Measurements from ENCODE around the gene MROH7. TPM values are rescaled to one million over a fixed set of nuclear protein-coding genes. Genes with fewer than 3 reads are reported as not detected.

Gene MROH7
- total RNA-seq, 2 experiments from 2014 or later = 0.05 to 0.23 TPM

GRCh38 chr1:54678776-54679643 is 37.4 kb downstream of the MROH7 start:
- peaks cover under 1% of the 10 kb centered on the region for H3K27me3 Mint-ChIP-seq
- no peak overlapping the region for H3K27ac Mint-ChIP-seq
- H3K9me3 Mint-ChIP-seq = no peaks in the 10 kb centered on the region
- H3K4me3 Mint-ChIP-seq = no peak overlapping the region
- ChIA-PET CTCF (no interaction called here), POLR2A (interaction anchor here (1.0 kb wide), 1 partner anchor 123 kb away, joined by 3 read pairs; no protein-coding TSS in a partner anchor)
- no peak for DNase-seq
- H3K4me1 Mint-ChIP-seq = no peaks in the 10 kb centered on the region
- no peaks in the 10 kb centered on the region for H3K36me3 Mint-ChIP-seq (ENCODE audit: low read depth)

DNA sequence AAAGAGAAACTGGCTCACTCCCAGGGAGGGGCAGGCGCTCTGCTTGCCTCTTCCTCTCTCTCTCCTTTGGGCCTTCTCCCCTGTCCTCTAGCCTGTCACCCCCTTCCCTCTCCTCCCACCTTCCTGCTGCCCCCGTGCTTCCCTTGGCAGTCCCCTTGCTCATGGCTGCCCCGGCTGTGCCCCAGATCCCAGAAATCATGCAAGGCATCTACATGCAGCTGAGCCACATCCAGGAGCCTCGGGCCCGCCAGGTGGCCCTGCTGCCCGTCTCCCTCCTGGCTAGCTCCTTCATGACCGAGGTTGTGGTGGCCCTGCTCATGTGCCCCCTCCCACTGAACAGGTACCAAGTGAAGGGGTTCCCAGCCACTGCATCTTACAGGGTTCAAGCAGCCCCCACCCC is 38.1 kb downstream of the MROH7 start:
- CTCF ChIA-PET = no interaction called here
- POLR2A ChIA-PET = no interaction called here
- no peaks in the 10 kb centered on the region for H3K36me3 Mint-ChIP-seq (ENCODE audit: low read depth)

DNA sequence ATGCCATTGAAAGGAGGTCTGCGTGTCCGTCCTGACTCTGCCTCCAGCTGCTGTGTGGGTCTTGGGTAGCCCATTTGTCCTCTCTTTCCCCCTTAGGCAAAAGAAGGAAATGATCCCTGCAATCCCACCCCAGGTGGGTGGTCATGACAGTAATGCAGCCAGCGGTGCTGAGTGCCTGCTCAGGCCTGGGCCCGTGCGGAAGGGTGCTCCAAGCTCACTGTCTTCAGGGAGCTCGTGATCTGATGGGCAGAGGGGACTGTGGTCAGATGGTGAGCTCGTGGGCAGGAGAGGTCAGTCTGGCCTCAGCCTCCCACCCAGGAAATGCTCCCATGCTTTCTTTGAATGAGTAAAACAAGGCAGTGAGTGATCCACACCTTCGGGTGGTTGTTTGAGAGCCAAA is 38.8 kb downstream of the MROH7 start:
- no peaks in the 10 kb centered on the region for H3K36me3 Mint-ChIP-seq (ENCODE audit: low read depth)
- no peaks in the 10 kb centered on the region for H3K9me3 Mint-ChIP-seq
- H3K4me3 Mint-ChIP-seq = no peak overlapping the region
- peaks cover 2% of the 10 kb centered on the region for H3K27me3 Mint-ChIP-seq
- H3K27ac Mint-ChIP-seq = no peak overlapping the region
- H3K4me1 Mint-ChIP-seq = no peaks in the 10 kb centered on the region
- CTCF ChIA-PET = no interaction called here
- no peak for DNase-seq
- POLR2A ChIA-PET = no interaction called here

More for the DNA sequence above, 38.1 kb downstream of the MROH7 start:
- no peaks in the 10 kb centered on the region for H3K9me3 Mint-ChIP-seq
- H3K27ac Mint-ChIP-seq = no peak overlapping the region
- H3K4me1 Mint-ChIP-seq = no peaks in the 10 kb centered on the region
- H3K4me3 Mint-ChIP-seq = no peak overlapping the region
- H3K27me3 Mint-ChIP-seq = peaks cover 2% of the 10 kb centered on the region
- DNase-seq = no peak

DNA sequence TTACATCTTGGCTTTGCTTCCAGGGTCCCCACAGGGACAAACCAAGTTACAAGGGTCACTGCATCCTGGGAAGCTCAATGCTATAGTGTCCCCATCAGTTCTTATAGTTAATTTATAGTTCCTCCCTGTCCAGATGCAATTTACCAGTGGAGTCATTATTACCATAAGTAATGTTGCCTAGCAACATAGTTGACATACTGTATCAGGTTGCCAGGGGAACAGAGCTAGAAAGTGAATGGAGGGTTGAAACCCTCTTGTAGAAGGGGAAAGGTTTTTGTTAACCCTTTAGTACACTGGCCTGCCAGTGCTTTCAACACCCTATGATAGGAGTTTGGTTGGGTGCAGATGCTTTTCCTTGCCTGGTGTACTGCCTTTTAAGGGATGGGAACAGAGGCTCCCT is 39.8 kb downstream of the MROH7 start:
- ChIA-PET POLR2A (no interaction called here), CTCF (interaction anchor here (0.7 kb wide), 1 partner anchor 131 kb away, joined by 3 read pairs; no protein-coding TSS in a partner anchor)
- Mint-ChIP-seq H3K27me3 (peaks cover 2% of the 10 kb centered on the region), H3K4me3 (no peak overlapping the region), H3K36me3 (ENCODE audit: low read depth) (no peaks in the 10 kb centered on the region), H3K27ac (no peak overlapping the region), H3K4me1 (no peaks in the 10 kb centered on the region), H3K9me3 (no peaks in the 10 kb centered on the region)
- DNase-seq = no peak

DNA sequence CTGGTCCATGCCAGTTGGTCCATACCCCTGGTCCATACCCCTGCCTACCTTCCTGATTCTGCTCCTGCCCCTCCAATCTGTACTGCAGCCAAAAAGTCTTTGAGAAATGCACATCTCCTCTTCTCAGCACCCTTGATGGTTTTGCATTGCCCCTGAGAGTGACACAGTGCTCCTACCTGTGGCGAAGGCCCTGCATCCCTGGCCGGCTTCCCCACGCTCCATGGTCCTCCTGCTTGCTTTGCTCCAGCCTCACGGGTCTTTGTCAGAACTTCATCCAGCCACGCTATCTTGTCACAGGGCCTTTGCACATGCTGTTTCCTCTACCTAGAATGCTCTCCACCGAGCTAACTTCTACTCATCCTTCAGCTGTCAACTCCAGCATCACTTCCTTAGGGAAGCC is 41.9 kb downstream of the MROH7 start:
- CTCF ChIA-PET = no interaction called here
- Mint-ChIP-seq H3K27ac (no peak overlapping the region), H3K4me1 (no peaks in the 10 kb centered on the region), H3K4me3 (no peak overlapping the region), H3K27me3 (peaks cover 2% of the 10 kb centered on the region), H3K9me3 (no peaks in the 10 kb centered on the region), H3K36me3 (ENCODE audit: low read depth) (no peaks in the 10 kb centered on the region)
- POLR2A ChIA-PET = no interaction called here
- DNase-seq = no peak

GRCh38 chr1:54685335-54685905 is 43.8 kb downstream of the MROH7 start:
- CTCF ChIA-PET = no interaction called here
- DNase-seq = no peak
- H3K36me3 Mint-ChIP-seq (ENCODE audit: low read depth) = no peaks in the 10 kb centered on the region
- POLR2A ChIA-PET = no interaction called here
- H3K9me3 Mint-ChIP-seq = no peaks in the 10 kb centered on the region
- H3K27me3 Mint-ChIP-seq = peaks cover 3% of the 10 kb centered on the region
- H3K4me3 Mint-ChIP-seq = no peak overlapping the region
- no peak overlapping the region for H3K27ac Mint-ChIP-seq
- H3K4me1 Mint-ChIP-seq = no peaks in the 10 kb centered on the region

DNA sequence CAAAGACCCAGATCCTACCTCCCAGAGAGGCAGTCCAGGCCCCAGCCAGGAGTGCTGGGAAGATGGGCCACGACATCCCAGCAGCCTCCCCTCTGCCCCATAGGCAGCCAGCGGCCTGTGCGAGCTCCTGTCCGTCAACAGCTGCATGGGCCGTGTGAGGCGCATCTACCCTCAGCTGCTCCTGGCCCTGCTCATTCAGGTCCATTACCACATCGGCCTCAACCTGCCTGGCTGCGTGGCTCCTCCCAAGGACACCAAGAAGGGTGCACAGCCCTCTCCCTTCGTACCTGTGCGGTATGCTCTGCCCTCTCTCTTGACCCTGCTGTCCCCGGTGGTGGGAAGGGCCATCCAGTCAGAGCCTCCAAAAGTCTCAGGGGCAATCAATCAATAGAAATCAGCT is 44.6 kb downstream of the MROH7 start:
- Mint-ChIP-seq H3K9me3 (no peaks in the 10 kb centered on the region), H3K4me1 (no peaks in the 10 kb centered on the region), H3K4me3 (no peak overlapping the region), H3K27ac (no peak overlapping the region), H3K36me3 (ENCODE audit: low read depth) (no peaks in the 10 kb centered on the region), H3K27me3 (peaks cover 3% of the 10 kb centered on the region)
- DNase-seq = no peak
- ChIA-PET CTCF (no interaction called here), POLR2A (no interaction called here)

DNA sequence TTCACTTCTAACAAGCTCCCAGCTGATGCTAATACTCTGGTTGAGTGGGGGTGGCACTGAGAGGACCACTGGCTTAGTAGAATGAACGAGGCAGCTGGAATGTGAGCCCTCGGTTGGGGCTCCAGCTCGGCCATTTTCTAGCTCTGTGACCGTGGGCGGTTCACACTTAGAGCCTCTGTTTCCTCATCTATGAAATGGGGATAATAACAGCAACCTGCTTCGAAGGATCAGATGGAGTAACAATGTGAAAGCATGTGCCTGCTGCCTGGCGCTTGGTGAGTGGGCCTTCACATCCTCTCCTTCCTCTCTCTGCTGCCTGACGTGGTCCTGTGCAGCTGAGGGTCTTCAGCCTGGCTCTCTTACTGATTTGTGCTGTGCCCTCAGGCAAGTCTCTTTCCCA is 53.2 kb downstream of the MROH7 start:
- CTCF ChIA-PET = interaction anchor here (0.6 kb wide), 1 partner anchor 25 kb away, joined by 4 read pairs; no protein-coding TSS in a partner anchor
- Mint-ChIP-seq H3K36me3 (ENCODE audit: low read depth) (no peaks in the 10 kb centered on the region), H3K4me1 (no peaks in the 10 kb centered on the region), H3K9me3 (no peaks in the 10 kb centered on the region), H3K27me3 (peaks cover 8% of the 10 kb centered on the region), H3K27ac (no peak overlapping the region), H3K4me3 (no peak overlapping the region)
- POLR2A ChIA-PET = no interaction called here
- DNase-seq = no peak

GRCh38 chr1:54695221-54695620 is 53.6 kb downstream of the MROH7 start:
- Mint-ChIP-seq H3K27me3 (peaks cover 8% of the 10 kb centered on the region), H3K4me3 (no peak overlapping the region), H3K36me3 (ENCODE audit: low read depth) (no peaks in the 10 kb centered on the region), H3K27ac (no peak overlapping the region), H3K9me3 (no peaks in the 10 kb centered on the region), H3K4me1 (no peaks in the 10 kb centered on the region)
- no peak for DNase-seq
- CTCF ChIA-PET = no interaction called here
- POLR2A ChIA-PET = no interaction called here

GRCh38 chr1:54695764-54696163 is 54.2 kb downstream of the MROH7 start:
- Mint-ChIP-seq H3K4me1 (no peaks in the 10 kb centered on the region), H3K4me3 (no peak overlapping the region), H3K9me3 (no peaks in the 10 kb centered on the region), H3K27ac (no peak overlapping the region), H3K36me3 (ENCODE audit: low read depth) (no peaks in the 10 kb centered on the region), H3K27me3 (peaks cover 8% of the 10 kb centered on the region)
- no peak for DNase-seq
- POLR2A ChIA-PET = interaction anchor here (0.7 kb wide), 1 partner anchor 281 kb away, joined by 3 read pairs; no protein-coding TSS in a partner anchor
- CTCF ChIA-PET = no interaction called here

DNA sequence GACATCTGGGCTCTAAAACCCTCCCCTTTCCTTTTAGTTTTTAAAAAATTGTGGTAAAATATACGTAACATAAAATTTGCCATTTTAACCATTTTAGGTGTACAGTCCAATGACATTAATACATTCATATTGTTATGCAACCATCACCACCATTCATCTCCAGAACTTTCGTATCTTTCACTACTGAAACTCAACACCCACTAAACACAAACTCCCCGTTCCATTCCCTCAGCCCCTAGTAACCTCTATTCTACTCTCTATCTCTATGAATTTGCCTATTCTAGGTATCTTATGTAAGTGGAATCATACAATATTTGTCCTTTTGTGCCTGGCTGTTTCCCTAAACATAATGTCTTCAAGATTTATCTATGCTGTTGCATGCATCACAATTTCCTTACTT is 54.7 kb downstream of the MROH7 start:
- H3K27ac Mint-ChIP-seq = no peak overlapping the region
- POLR2A ChIA-PET = interaction anchor here (0.7 kb wide), 1 partner anchor 281 kb away, joined by 3 read pairs; no protein-coding TSS in a partner anchor
- no peak overlapping the region for H3K4me3 Mint-ChIP-seq
- H3K9me3 Mint-ChIP-seq = no peaks in the 10 kb centered on the region
- H3K4me1 Mint-ChIP-seq = no peaks in the 10 kb centered on the region
- peaks cover 8% of the 10 kb centered on the region for H3K27me3 Mint-ChIP-seq
- no peaks in the 10 kb centered on the region for H3K36me3 Mint-ChIP-seq (ENCODE audit: low read depth)
- no peak for DNase-seq
- CTCF ChIA-PET = no interaction called here

DNA sequence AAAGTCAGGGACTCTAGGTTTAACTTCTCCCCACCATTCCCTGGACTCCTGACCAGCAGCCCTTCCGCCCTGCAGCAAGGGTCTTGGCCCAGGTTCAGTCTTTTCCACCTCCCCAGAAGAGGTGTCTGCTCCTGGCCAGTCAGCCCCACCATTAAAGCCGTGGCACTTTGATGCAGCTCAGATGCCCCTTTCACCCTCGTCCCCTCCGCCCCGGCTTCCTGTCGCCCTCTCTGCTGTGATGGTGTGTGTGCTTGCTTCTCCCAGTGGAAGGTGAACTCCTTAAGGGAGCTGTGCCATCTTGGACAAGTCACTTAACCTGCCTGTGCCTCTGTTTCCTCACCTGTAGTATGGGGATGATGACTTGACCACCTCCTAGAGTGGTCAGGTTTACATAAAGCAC is 56.3 kb downstream of the MROH7 start:
- Mint-ChIP-seq H3K36me3 (ENCODE audit: low read depth) (no peaks in the 10 kb centered on the region), H3K4me3 (no peak overlapping the region), H3K27ac (no peak overlapping the region), H3K27me3 (peaks cover 8% of the 10 kb centered on the region), H3K9me3 (no peaks in the 10 kb centered on the region), H3K4me1 (no peaks in the 10 kb centered on the region)
- CTCF ChIA-PET = no interaction called here
- POLR2A ChIA-PET = no interaction called here
- DNase-seq = no peak

GRCh38 chr1:54698346-54698745 is 56.8 kb downstream of the MROH7 start:
- Mint-ChIP-seq H3K27ac (no peak overlapping the region), H3K9me3 (no peaks in the 10 kb centered on the region), H3K4me3 (no peak overlapping the region), H3K27me3 (peaks cover 5% of the 10 kb centered on the region), H3K36me3 (ENCODE audit: low read depth) (no peaks in the 10 kb centered on the region), H3K4me1 (no peaks in the 10 kb centered on the region)
- CTCF ChIA-PET = no interaction called here
- POLR2A ChIA-PET = no interaction called here
- no peak for DNase-seq
